NCI-H526 treated with DMSO at 0.1 percent for 48 hours (cell line): ENCODE data around the gene NFKBIE.
A peak's percentile ranks its signal among the peaks of the same experiment; 100 is the strongest.

Source experiments
- DNase-seq: peaks from one replicate; lab custom pipeline; 2025; lab: John Stamatoyannopoulos, UW

The NFKBIE gene

GRCh38 chr6:44226368-44227147 lies 38.8 kb downstream of the NFKBIE start:
- no peak for DNase-seq

GRCh38 chr6:44225579-44226325 lies 39.6 kb downstream of the NFKBIE start:
- DNase-seq = no peak

GRCh38 chr6:44224965-44225305 lies 40.4 kb downstream of the NFKBIE start:
- no peak for DNase-seq

GRCh38 chr6:44224029-44224964 lies 41.1 kb downstream of the NFKBIE start:
- no peak for DNase-seq

GRCh38 chr6:44223319-44224028 lies 41.9 kb downstream of the NFKBIE start, which contains the start of gene SLC29A1:
Gene SLC29A1 (plus strand): TSS chr6:44223595. CDS start chr6:44227314, 3,719 bp downstream.
- peak; percentile 85 for DNase-seq

GRCh38 chr6:44222486-44223318 lies 42.6 kb downstream of the NFKBIE start:
- peak; percentile 59 for DNase-seq

GRCh38 chr6:44221961-44222335 lies 43.4 kb downstream of the NFKBIE start:
- no peak for DNase-seq

GRCh38 chr6:44221291-44221960 lies 43.9 kb downstream of the NFKBIE start:
- peak; percentile 36 for DNase-seq

- no peak for DNase-seq
Measured at GRCh38 chr6:44220913-44221290, 44.4 kb downstream of the NFKBIE start.

GRCh38 chr6:44219815-44220784 lies 45.3 kb downstream of the NFKBIE start:
- no peak for DNase-seq

- peak; percentile 94 for DNase-seq
Measured at GRCh38 chr6:44219053-44219814, 46.1 kb downstream of the NFKBIE start.

GRCh38 chr6:44217332-44218143 lies 47.8 kb downstream of the NFKBIE start:
- peak; percentile 50 for DNase-seq

- peak; percentile 72 for DNase-seq
Measured at GRCh38 chr6:44216677-44217331, 48.5 kb downstream of the NFKBIE start, which contains the start of gene MYMX. Gene MYMX (plus strand): TSS chr6:44216926. CDS start chr6:44217472, 546 bp downstream.

- DNase-seq = no peak
Measured at GRCh38 chr6:44214307-44214706, 51.0 kb downstream of the NFKBIE start.

GRCh38 chr6:44211284-44211683 lies 54.1 kb downstream of the NFKBIE start:
- DNase-seq = no peak
